Measurements from ENCODE around the gene FUT7.
"Not testable (repeated sequence)": the region's sequence is repeated elsewhere in the genome, so short reads cannot be mapped to it uniquely, and the experiment has no call there.

The FUT7 gene

DNA sequence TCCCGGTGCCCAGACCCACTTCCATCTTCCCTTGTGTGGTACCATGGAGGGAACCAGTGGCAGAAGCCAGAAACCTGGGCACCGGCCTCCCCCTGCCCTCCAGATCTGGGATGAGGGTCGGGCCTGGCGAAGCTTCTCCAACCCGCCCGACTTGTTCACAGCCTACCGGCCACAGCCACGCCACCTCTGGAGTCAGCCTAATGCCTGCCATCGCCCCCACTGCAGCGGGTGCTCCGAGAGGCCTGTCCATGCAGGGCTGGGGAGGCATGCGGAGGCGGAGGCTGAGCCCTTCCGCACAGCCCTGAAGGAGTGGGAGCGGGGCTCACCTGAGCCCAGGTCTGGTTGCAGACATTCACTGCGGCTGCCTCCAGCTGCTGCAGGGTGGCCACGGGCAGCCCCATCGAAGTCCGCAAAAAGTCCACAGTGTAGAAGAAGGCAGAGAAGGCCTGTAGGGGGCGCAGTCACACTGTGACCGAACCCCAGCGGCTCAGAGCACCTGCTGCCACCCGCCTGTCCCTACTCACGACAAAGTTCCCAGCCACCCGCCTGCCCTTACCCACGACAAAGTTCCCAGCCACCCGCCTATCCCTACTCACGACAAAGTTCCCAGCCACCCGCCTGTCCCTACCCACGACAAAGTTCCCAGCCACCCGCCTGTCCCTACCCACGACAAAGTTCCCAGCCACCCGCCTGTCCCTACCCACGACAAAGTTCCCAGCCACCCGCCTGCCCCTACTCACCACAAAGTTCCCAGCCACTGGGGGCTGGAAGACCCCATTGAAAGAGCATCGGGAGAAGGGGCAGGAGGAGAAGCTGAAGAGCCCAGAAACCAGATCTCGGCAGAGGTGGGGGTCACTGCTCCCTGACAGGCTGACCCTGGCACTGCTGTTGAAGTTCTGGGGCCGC, 17.9 kb upstream of the FUT7 start:
- DNase-seq (ENCODE audit: low read depth): no peak

DNA sequence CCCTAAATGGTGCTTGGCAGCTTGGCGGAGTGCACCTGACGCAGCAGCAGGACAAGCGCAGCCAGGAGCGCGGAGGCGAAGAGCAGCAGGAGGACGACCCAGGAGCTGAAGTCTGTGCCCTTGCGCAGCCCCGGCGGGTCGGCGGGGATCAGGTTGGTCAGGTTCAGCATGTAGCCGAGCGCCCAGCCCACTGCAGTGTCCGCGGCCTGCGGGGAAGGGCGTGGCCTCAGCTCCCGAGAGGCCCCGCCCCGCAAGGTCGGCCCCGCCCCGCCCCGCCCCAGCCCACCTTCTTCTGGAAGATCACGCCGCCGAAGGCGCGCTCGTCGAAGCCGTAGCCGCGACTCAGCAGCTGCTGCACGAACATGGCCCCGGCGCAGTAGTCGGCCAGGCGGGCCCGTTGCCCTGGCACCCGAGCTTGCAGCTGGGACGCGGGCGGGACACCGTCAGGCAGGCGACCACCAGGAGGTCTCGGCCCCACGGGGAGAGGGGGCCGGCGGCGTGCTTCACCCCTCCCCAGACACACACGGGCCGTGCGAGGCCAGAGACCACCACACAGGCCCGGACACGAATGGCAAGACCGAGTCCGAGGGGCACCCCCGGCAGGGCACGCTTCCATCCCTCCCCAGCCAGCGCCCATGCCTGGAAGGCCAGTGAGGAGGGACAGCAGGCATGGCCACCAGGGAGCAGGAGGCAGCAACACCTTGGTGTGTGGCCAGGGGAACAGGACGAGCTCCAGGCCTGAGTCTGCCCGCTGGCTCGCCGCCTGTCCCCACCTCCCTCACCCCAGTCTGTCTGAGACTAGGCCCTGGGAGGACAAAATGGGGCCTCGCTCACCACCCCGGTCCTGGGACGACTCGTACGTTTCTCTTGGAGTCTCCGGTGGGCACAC, 17.0 kb upstream of the FUT7 start:
- DNase-seq (ENCODE audit: low read depth): no peak

DNA sequence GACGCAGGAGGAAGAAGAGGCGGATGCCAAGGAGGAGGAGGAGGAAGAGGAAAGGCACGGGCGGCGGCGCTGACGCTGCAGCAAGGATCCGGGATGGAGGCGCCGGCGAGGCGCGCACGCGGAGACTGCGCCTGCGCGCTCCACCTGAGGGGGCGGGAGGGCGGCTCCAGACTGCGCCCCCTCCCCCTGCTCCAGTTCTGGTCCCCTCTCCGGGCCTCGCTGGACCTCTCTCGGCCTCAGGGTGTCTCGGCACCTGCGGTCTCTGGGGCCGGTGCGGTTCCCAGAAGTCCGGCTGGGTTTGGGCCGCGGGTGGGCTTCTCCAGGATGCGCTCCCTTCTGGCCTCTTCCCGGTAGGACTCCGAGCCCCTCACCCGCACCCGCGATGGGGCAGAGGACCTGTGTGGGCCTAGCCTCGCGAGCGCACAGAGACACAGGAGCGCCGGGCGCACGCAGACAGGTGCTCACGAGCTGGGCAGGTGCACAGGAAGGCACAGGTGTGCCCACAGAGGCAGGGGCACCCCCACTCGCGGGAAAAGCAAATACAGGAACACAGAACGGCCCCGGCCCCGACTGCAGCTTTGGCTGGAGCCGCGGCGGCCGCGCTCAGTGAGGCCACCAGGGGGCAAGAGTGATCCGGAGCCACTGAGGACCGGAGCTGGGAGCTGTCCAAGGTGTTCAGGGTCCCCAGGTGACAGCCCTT, 14.3 kb upstream of the FUT7 start, which contains the start of gene NPDC1:
Gene NPDC1 (minus strand): TSS at position 90 of the 700 bp plus-strand sequence. CDS start 188 bp downstream, outside the sequence.
- peak; percentile 60 for DNase-seq (ENCODE audit: low read depth)

DNA sequence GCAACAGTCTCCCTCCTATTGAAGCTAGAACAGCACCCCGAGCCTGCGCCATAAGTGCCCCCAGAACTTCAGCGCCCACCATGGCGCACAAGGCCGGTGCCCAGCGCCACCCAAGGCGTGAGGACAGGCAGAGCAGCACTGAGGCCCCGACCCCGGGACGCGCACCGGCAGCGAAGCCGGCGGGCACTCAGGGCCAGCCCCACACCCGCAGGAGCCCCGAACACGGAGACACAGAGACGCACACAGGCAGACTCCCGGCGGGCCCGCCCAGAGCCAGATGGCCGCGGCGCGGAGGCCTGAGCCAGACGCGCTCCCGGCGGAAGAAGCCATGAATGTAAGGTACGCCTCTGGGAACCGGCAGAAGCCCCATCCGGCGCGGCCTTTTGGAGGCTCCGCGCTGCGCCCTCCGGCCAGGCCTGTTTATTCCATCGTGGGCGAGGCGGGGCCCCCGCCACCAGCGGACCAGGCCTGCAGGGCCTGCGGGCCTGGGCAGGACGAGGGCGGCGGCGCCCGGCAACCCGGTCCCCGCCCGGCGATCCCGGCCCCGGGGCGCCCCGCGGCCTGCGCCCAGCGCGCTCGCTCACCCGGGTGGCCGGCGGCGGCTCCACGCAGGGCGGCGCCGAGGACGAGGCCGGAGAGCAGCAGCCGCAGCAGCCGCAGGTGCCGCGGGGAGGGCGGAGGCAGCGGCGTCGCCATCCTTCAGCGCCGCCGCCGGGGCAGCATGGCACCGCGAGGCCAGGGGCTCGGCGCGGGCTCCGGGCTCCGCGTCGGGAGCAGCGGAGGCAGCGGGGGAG, 13.6 kb upstream of the FUT7 start:
- no peak for DNase-seq (ENCODE audit: low read depth)

DNA sequence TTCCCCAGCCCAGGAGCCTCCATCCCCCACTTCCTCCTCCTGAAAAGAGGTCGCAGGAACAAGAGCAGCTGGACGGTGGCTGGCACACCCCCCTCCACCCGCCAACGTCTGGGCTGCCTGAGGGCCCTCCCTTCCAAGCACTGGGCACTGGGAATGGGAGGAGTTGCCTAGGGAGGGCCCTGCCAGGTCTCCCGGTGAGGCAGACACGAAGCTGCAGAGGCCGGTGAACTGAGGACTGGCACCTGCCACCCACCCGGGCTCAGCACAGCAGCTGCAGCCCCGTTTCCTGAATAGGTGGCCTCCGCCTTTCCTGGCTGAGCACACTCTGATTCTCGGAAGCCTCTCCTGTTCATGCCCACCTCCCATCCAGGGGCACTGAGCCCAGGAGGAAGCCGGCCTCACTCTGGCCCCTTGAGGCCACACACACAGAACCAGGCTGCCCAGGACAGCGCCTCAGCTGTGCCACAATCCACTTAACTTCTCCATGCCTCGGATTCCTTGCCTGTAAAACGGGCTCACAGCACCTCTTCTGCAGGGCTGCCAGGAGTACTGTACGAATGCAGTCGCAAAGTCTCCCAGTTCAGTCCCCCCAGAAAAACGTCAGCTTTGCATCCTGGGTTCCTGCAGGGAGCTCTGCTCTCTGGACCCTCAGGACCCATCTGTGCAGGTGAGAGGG, 12.8 kb upstream of the FUT7 start:
- no peak for DNase-seq (ENCODE audit: low read depth)

DNA sequence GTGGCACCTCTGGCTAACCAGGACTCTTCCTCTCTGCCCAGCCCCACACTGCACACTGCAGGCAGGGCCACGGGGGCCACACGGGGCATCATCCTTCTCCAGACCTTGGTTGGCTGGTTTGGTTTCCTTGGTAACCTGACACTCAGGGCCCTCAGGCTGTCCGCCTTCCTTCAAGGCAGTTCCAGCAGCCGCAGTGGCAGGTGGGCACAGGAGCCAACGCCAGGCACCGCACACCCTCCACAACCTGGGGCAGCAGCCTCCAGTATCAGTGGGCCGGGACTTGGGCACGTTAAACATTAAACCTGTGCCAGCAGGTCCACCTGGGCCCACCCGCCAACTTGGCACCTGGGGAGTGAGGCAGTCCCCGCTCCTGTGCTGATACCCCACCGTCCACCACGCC, 12.1 kb upstream of the FUT7 start:
- no peak for DNase-seq (ENCODE audit: low read depth)

DNA sequence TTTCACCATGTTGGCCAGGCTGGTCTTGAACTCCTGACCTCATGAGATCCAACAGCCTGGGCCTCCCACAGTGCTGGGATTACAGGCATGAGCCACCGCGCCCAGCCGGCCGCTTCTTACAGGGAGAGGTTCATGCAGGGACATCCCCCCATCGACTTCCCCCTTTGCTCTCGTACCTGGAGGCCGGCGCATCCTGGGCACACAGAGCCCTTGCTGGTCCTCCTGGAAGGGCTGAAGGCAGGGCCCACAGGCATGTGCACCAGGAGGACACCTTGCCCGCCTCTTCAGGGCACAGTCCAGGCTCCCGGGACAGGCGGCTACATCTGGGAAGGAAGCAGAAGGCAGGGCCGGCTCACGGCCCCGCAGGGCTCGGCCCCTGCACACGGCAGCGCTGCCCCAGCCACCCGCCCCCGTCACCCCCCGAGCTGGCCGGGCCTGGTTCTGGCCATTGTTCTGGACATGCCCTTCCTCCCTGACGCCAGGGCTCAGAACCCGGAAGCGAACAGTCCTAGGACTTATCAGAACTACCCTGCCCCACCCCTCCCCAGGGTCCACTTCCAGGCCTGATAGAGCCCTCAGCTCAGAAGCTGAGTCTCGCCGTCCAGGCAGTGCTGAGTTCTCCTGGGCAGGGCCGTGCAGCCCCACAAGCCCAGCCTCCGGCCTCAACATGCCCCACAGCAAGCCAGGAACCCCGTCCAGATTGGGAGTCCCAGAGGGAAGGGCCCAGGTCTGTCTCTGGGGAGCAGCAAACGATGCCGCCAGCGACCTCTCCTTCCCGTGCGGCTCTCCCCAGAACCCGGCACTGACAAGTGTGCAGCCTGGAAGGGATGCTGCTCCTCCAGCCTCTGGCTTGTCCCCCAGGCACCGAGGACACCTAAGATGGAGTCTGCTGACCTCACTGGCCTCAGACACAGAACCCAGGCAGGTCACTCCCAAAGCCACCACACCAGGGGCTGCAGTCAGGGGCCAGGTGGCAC, 11.2 kb upstream of the FUT7 start:
- DNase-seq (ENCODE audit: low read depth): no peak

DNA sequence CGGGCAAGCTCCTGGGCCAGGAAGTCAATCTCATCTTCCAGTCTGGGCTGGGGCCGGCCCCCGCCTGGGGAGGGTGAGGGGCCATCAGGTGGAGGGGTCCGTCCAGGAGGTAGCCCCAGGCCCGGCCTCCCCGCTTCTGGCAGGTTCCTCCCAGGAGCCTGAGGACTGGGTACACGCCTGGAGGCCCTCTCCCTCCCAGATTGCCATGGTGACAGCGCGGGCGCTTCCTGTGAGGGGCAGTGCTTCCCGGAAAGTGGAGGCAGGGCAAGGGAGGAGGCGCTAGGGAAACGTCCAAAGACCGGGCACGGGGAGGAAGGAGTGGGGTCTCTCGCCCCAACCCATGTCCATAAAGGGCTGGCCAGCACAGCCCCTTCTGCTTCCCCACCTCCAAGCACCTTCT, 9.2 kb upstream of the FUT7 start:
- DNase-seq (ENCODE audit: low read depth): no peak

DNA sequence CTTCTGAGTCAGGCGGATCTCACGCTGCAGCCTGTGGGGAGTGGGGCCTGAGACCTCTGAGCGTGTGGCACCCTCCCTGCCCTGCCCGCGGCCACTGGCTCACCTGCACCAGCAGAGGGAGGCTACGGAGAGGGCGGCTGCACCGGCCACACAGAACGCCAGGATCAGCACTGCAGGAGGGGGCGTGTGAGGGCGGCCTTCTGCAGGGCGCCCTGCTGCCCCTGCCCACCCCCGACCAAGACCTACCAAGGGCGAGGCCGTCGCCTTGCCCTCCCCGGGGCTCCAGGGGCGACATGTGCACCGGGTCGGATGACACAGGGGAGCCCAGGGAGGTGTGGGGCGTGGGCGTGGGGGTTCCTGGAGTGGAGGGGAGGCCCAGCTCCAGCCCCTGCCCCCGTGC, 8.7 kb upstream of the FUT7 start:
- DNase-seq (ENCODE audit: low read depth): no peak

DNA sequence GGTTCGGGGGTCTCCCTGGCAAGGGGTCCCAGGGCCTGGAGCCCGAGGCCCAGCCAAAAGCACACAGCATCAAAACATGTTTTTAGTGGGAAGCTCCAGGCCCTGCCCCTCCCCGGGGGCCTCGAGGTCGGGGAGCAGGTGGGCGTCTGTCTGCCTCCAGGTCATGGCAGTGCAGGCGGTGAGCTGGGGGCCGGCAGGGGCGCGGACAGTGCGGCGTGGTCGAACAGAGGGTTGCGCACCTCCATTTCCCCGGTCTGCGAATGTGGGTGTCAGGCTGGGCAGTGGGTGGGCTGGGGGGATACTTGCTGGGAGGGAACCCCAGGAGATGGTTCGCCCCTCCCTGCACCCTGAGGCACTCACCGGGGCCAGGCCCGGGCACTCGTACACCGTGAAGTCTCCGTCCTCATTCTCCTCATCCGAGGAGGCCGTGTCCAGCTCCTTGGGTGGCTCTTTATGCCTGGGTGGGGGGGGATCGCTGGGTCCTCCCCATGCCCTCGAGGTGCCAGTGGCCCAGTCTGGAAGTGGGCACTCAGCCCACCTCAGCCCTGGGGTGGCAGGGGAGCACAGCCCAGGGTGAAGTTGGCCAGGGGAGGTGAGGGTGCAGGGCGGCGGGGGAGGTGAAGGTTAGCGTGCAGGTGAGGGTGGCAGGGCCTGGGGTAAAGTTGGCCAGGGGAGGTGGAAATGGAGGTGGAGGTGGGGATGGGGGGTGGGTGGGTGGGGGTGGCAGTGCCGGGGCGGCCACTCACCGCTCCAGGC, 7.9 kb upstream of the FUT7 start:
- DNase-seq (ENCODE audit: low read depth): no peak

DNA sequence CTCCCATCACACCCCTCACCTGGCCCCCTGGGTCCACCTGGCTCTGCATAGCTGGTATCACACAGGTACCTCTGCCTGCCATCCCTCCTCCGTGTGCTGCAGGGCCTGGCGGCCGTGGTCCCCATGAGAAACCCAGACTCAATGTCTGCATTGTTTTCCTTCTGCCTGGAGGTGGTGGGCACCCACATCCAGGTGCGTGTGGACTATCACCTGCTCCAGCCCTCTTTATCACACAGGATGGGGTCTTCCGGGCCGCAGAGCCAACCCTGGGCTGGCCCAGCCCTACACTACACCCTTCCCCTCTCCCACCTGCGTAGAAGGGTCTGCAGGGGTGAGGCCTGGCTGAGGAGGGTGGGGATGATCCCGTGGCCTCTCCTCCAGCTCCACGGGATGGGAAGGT, 7.0 kb upstream of the FUT7 start:
- no peak for DNase-seq (ENCODE audit: low read depth)

DNA sequence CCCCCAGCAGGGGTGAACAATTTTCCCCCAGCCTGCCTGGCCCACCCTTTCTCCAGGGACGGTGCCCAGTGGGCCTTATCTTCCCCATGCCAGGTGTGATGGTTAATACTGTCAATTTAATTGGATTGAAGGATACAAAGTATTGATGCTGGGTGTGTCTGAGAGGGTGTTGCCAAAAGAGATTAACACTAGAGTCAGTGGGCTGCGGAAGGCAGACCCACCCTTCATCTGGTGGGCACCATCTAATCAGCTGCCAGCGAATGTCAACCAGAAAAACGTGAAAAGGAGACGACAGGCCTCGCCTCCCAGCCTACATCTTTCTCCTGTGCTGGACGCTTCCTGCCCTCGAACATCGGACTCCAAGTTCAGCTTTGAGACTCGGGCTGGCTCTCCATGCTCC, 5.6 kb upstream of the FUT7 start:
- DNase-seq (ENCODE audit: low read depth): no peak

DNA sequence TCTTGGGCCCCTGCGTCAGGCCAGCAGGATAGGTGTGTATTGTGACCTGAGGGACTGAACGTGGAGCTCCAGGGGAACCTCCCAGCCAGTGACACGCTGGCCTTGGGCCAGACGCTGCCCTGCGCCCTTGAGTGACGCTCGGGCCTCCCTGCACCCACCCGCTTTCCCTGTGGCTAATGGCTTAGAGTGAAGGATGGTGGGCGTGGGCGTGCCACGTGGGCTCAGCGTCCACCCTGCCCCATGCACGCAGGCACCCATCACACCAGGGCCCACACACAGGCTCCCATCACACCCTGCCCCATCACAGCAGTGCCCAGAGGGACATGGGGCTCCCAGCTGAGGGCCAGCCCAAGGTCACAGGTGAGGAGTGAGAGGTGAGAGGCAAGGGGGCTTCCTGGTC, 5.1 kb upstream of the FUT7 start:
- DNase-seq (ENCODE audit: low read depth): no peak

DNA sequence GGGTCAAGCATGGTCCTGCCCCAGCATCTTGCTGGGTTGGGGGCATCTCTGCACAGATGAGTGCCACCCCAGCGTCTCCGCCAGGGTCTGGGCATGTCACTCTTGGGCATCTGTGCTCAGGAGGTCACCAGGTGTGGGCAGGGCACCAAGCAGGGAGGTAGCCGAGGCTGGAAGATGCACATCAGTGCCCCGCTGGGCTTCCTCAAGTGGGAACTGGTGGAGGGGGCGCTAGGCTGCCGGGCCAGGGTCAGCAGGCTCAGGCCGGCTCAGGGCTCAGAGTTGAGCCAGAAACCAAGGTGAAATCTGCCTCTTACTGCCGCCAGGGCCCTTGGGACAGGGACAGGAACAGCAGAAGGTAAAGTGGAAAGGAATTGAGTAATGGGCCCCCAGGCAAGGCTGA, 4.0 kb upstream of the FUT7 start:
- DNase-seq (ENCODE audit: low read depth): no peak

DNA sequence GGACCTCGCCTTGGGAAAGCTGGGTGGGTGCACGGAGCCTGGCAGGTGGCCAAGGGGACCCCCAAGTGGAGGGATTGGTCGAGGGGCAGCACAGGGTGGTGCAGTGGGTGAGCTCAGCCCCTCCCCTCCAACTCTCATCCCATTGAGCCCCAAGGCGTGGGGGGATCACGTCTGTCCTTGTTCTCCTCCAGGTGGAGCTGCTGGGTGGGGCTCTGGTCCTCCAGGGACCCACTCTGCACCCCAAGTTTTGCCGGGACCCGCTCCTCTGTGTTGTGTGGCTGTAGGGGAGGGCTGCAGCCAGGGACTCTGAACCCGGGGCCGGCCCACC, 3.6 kb upstream of the FUT7 start:
- no peak for DNase-seq (ENCODE audit: low read depth)

DNA sequence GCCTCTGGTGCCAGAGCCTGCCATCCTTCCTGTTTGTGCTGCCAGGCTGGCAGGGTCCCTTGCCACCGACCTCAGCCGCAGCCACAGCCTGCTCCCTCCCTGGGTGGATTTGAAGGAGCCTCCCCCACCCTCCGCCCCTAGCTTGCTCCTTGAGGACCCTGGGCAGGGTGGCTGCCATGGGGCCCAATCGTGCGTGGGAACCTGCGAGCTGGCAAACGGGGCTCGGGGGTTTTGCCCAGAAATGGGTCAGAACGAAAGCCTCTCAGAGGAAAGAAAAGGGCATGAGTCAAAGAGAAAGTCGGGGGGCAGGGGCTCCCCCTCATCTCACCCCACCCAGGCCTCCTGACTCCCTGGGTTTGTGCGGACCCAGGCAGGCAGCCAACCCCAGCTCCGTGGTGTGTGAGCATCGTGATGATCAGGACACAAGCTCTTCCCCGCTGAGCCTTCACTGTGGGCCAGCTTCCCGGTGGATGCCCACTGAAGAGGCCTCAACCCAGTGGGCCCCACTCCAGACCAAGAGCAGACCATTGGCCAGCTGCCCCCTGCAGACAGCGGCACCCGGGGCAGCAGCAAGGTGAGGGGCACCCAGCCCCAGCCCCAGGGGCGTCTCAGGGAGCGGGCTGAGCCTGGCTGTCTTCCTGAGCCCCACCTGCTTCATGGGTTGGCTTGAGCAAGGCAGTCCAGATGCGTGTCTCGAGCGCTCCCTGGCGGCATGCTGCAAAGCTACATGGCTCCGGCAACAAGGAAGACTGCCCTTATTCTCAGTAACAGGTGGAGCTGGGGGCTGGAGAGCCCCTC, 3.0 kb upstream of the FUT7 start:
- peak; percentile 83 for DNase-seq (ENCODE audit: low read depth)

DNA sequence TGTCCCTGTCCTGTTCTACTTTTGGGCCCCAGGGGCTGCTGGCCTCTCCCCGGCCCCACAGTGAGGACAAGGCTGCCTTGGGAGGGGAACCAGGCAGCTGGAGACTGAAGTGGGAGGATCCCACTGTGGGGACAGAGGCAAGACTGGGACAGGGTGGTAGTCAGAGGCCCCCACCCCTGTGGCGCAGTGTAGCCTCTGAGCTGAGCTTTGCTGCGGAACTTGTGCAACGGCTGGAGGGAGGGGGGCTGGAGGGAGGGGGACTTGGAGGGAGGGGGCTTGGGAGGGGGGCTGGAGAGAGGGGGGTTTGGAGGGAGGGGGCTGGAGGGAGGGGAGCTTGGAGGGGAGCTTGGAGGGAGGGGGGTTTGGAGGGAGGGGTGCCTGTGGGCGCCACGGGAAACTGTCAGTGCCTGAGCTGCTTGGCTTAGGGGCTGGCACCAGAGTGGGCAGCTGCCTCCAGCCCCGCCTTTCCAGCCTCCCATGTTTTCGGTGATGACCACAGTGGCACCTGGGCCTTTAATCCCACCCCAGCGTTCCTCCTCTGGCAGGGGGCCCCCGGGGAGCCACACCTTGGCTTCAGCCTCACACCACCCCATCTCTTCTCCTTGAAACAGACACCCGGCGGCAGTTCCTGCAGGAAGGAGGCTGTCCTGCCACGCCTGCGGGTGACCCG, 2.3 kb upstream of the FUT7 start:
- no peak for DNase-seq (ENCODE audit: low read depth)

DNA sequence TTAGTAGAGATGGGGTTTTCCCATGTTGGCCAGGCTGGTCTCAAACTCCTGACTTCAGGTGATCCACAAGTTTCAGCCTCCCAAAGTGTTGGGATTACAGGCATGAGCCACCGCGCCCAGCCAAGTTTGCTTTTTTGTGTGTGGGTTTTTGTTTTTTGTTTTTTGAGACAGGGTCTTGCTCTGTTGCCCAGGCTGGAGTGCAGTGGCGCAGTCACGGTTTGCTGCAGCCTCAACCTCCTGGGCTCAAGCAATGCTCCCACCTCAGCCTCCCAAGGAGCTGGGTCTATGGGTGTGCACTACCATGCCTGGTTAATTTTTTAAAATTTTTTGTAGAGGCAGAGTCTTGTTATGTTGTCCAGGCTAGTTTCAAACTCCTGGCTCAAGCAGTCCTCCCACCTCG, 1.6 kb upstream of the FUT7 start:
- not testable (repeated sequence) for DNase-seq (ENCODE audit: low read depth)
